Retina (tissue), 1 donor: ENCODE results near the gene PARP2.
"Not testable (repeated sequence)": the region's sequence is repeated elsewhere in the genome, so short reads cannot be mapped to it uniquely, and the experiment has no call there.

ENCODE experiments used
- DNase-seq: peaks from one replicate; pipeline ENCODE4 v3.0.0-alpha.2; 2016

Gene PARP2

GRCh38 chr14:20350282-20350681, 6.8 kb downstream of the PARP2 start:
- DNase-seq, result no peak

- no peak for DNase-seq
Measured at GRCh38 chr14:20350860-20351259, 7.4 kb downstream of the PARP2 start.

DNA sequence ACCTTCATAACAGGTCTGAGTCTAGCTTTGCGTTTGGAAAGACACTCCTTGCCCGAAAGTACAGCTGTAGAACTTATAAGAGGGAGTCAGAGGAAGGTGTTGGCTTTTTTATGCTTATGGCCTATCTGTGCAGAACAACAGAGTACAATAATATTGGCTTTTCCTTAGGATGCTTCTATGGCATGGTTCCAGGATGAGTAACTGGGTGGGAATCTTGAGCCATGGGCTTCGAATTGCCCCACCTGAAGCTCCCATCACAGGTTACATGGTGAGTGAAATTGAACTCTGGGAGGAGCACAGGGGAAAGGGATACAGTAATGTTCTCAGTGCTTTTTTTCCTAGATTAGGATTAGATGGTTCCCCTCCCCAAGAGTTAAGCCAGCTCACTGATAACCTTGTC, 13.0 kb downstream of the PARP2 start:
- DNase-seq, result no peak

- DNase-seq, result not testable (repeated sequence)
Measured at GRCh38 chr14:20358474-20358873, 15.0 kb downstream of the PARP2 start.

GRCh38 chr14:20365928-20366327, 22.5 kb downstream of the PARP2 start:
- DNase-seq, result no peak

DNA sequence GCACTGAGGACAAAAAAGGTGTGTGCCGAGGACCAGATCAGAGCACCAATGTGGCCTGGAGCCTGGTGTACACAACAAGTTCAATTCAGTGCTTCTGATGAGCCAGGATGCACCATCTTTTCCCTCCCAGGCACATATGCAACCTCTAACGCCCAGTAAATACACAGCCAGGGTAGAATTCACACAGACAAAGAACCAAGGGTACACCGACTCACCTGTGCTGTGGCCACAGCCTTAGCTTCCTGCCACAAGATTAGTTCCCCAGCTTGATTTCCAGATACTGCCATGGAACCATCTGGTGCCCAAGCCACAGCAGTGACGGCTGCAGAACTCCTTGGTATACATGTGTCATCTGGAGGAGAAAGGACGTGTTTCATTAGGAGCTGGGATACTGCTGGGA, 29.4 kb downstream of the PARP2 start:
- no peak for DNase-seq

DNA sequence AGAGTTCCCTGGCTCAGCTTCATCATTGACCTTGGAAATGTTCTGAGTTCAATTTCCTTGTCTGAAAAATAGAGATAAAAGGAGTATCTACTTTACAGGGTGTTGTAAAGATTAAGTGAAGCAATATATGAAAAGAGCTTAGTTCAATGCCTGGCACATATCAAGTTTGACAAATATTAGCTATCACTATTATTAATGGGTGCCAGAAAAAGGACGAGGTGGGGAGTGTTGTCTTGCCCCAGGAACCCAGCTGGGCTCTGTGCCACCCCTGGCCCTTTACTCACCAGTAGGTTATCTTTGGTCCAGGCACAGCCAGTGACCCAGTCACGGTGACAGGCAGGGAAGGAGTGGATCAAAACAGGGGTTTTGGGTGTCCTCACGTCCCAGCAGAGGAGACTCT, 32.0 kb downstream of the PARP2 start:
- no peak for DNase-seq

- DNase-seq, result no peak
Measured at GRCh38 chr14:20376071-20376588, 32.7 kb downstream of the PARP2 start.

DNA sequence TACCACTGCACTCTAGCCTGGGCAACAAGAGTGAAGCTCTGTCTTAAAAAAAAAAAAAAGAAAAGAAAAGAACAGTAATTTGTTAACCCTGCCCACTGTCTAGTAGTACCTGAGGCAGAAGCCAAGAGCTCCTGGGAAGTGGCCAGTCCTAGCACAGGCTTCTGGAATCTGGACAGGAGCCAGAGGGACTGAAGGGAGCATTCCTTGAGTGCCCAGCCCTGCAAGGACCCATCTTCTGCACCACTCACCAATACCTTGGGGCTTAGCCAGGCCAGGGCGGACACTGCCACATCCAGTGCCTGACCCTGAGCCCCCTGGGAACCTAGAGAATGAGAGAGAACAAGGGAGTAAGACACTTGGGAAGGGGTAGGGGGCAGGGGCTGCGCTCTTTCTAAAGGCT, 33.7 kb downstream of the PARP2 start:
- DNase-seq, result no peak

GRCh38 chr14:20379743-20380142, 36.3 kb downstream of the PARP2 start:
- no peak for DNase-seq

DNA sequence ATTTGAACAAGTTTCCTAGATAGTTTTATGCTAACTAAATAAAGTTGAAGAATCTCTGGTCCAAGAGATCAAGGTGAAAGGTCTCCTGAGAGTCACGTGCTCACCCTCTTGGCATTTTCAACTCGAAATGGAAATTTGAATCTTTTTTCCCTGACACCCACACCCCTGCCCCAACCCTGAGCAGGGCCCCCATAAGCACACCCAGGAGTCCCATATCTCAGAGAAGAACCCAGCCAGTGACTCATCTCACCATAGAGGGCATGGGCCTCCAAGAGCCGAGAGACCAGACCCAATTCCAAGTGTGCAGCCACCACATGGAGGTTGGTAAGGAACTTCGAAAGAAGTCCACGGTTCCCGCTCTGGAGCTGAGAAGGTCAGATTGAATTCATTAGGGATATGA, 37.2 kb downstream of the PARP2 start:
- DNase-seq, result no peak

DNA sequence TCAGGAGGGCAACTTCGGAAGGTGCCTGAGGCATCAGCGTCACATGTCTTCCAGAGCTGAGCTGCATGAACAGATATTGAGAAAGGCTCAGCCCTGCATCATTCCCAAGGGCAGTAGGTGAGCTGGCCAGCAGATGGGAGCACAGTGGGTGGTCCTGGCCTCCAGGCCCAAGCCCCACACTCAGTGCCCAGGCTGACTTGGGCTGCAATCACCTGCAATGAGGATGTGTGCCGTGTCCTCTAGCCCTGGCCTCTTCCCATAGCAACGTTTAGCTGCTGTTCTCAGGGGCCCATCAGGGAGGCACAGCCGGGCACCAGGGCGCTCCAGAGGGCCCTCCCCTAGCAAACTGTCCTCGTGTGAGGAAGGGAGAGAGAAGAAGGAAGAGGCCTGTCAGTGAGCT, 37.9 kb downstream of the PARP2 start:
- DNase-seq, result no peak

DNA sequence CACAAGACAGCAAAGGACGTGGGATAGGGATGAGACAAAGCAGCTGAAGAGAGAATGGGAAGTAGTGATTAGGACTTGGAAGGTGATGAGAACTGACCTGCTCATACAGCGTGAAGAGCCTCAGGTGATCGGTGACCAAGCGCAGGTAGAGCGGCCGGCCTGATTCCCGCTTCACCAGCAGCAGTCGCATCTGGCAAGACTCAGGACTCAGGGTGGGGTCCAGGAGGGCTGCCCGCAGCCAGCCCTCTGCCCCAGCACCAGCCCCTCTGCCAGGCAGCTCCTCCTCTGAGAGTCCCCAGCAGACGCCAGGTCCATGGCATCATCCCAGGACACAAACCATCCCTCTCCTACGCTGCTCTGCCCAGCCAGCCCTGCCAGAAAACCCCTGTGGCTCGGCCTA, 39.1 kb downstream of the PARP2 start:
- DNase-seq, result no peak

DNA sequence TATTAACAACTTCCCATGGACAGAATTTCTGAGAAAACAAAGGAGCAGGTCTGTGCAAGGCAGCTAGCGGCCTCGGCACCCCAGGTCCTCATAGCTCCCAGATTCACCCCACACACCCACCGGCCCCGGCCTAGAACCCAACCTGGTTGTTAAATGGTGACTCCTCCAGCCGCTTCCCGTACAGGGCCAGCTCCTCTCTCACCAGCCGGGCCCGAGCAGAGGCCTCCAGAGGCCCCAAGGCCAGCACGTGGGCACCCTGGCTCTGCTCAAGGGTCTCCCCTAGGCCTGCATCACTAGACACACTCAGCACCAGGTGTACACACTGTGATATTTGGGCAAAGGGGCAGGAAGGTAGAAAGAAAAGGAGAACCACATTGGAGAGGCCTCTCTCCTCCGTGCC, 39.6 kb downstream of the PARP2 start:
- no peak for DNase-seq

GRCh38 chr14:20383636-20384035, 40.2 kb downstream of the PARP2 start:
- DNase-seq, result no peak

DNA sequence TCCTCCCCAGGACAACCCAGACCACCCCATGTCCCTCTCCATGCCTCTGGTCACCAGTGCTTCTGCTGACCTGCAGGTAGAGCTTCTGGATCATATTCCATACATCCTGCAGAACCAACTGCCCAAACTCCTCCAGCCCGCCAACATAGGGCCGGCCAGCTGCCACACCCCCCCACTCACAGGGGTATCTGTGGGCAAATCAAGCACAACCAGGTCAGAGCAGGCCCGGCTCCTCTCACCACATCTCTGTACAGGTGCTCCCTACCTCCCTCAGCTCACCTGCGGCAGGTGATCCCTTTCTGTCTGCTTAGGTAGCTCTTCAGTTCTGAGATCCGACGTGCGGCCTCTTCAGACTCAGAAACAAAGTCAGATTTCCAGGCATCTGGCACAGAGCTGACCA, 40.9 kb downstream of the PARP2 start:
- no peak for DNase-seq

GRCh38 chr14:20384886-20385285, 41.5 kb downstream of the PARP2 start:
- no peak for DNase-seq

DNA sequence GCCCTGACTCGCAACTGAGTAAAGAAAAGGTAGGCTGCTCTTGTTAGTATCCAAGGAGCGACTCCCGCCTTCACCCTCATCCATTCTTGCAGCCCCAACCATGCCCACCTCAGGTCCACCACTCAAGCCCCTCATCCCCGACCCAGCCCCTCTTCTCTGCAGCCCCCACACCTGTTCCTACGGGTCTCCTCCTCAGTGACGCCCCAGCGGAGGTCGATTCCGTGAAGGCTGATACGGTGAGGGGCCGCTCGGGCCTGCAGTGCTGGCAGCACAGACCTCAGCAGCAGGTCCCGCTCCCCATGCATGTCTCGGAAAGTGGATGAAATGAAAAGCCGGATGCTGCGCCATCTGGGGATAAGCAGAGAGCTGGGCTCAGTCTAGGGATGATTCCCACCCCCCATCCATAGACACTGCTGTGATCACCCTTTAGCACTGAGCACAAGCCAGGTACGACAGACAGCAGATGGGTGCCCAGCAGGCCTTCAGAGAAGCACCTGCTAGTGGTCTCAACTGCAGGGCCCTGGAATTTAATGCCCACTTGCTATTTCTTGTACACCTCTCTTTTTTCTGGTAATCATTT, 42.9 kb downstream of the PARP2 start:
- DNase-seq, result no peak

GRCh38 chr14:20387576-20387975, 44.1 kb downstream of the PARP2 start:
- no peak for DNase-seq

- DNase-seq, result no peak
Measured at GRCh38 chr14:20388159-20388558, 44.7 kb downstream of the PARP2 start.

- DNase-seq, result no peak
Measured at GRCh38 chr14:20391505-20391904, 48.1 kb downstream of the PARP2 start.

GRCh38 chr14:20397511-20397910, 54.1 kb downstream of the PARP2 start:
- DNase-seq, result no peak

GRCh38 chr14:20400589-20400964, 57.1 kb downstream of the PARP2 start:
- no peak for DNase-seq

DNA sequence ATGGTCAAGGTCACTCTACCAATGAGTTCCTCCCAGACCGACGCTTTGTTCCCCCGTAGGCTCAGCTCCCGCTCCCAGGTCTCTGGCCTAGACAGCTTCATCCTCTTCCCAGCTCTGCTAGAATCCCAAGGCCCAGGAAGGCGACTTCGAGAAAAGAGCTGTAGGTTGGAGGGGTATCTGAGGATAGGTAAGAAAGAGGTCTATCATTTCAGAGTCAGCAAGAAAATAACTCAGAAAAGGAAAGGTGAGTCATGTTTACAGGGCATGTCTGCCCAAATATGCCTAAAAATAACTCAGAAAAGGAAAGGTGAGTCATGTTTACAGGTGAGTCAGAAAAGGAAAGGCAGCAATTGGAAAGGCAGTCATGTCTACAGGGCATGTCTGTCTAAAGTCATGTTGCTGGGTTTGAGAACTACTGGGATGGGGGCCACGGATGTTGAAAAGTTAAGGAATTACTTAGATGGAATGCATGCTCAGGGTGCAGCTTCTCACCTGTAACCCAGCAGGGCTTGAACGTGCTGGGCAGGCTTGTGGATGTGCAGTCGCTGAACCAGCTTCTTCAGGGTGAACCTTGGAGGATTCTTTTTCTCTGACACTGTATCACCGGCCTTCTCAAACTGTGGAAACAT, 57.6 kb downstream of the PARP2 start:
- no peak for DNase-seq

DNA sequence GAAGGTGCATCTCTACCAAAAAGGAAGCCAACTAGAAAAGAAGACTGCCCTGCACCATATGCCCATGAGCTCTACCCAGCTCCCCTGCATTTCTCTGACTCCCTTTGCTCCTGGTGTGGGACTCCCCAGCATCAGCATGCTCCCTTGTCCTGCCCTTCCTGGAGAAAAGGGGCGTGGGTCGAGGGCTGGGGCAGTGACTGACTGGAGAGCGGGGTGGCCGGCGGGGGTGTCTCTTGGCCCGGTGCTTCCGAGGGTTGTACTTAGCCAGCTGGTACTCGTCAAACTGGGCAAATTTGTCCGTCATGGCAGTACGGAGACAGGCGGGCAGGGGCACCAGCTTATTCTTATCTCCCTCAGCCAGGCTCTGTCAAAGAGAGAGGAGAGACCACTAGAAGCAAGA, 60.1 kb downstream of the PARP2 start:
- DNase-seq, result no peak
